ENCODE data around the gene ZNF536. TPM values are rescaled to one million over a fixed set of nuclear protein-coding genes. Genes with fewer than 3 reads are reported as not detected.

ZNF536 gene
- total and polyA plus RNA-seq, 10 of the 15 experiments (the other 5 are each of a cell fraction or from before 2014, with no cell fraction given), result not detected

- intact Hi-C loops (cut with micrococcal nuclease; ENCODE audit: unreplicated experiment), result no loop called here
Observed at GRCh38 chr19:30371161-30371836, 885 bp upstream of the ZNF536 start.

More at GRCh38 chr19:30371161-30371836, 885 bp upstream of the ZNF536 start:
- Histone ChIP-seq H3K27ac (ENCODE audit: control insufficient read depth, insufficient read depth) (no peak overlapping the region), H3K4me1 (ENCODE audit: control insufficient read depth, insufficient read depth, low read length) (no peaks in the 10 kb centered on the region), H2AFZ (ENCODE audit: control insufficient read depth, low read depth, low read length) (no peak overlapping the region), H3K4me3 (no peak overlapping the region), H3K9ac (ENCODE audit: control insufficient read depth, insufficient read depth, low read length) (no peak overlapping the region), H3K9me3 (replicated peaks; ENCODE audit: control insufficient read depth, insufficient read depth, low read length) (no peaks in the 10 kb centered on the region), H3K4me2 (ENCODE audit: control insufficient read depth, insufficient read depth) (no peak overlapping the region), H3K27me3 (replicated peaks in 1 of 2; ENCODE audit: control insufficient read depth in 2 of 2, insufficient read depth in 2 of 2, low read length in 1 of 2) (no peaks in the 10 kb centered on the region), H3K79me2 (ENCODE audit: control insufficient read depth, insufficient read depth, low read length) (no peaks in the 10 kb centered on the region), H3K36me3 (ENCODE audit: control insufficient read depth in 2 of 2, insufficient read depth in 2 of 2, low read length in 1 of 2) (no peaks in the 10 kb centered on the region), H4K20me1 (ENCODE audit: control insufficient read depth, insufficient read depth) (no peaks in the 10 kb centered on the region)
- TF ChIP-seq NFIC (IDR thresholded peaks at IDR 0.05; ENCODE audit: low read depth, low read length) (no peak), HDGF (IDR thresholded peaks at IDR 0.05) (no peak), EED (IDR thresholded peaks at IDR 0.05; ENCODE audit: low read depth) (no peak), SIN3A (IDR thresholded peaks at IDR 0.05; ENCODE audit: low read depth, low read length) (no peak), JUND (IDR thresholded peaks at IDR 0.05; ENCODE audit: low read depth, low read length) (no peak), PRDM15 (CRISPR knock-in tag; IDR thresholded peaks at IDR 0.05) (no peak), YY1 (IDR thresholded peaks at IDR 0.05; ENCODE audit: low read depth, low read length) (no peak), FOS (IDR thresholded peaks at IDR 0.05; ENCODE audit: borderline replicate concordance, extremely low read depth, insufficient read length) (no peak), SMAD1 (IDR thresholded peaks at IDR 0.05; ENCODE audit: low read depth, partially characterized antibody) (no peak), ATF7 (IDR thresholded peaks at IDR 0.05; ENCODE audit: low read depth) (no peak), BHLHE40 (IDR thresholded peaks at IDR 0.05; ENCODE audit: borderline replicate concordance in 1 of 2, low read depth in 2 of 2, low read length in 1 of 2) (no peak), MTA3 (IDR thresholded peaks at IDR 0.05; ENCODE audit: borderline replicate concordance, low read length) (no peak), HSF1 (IDR thresholded peaks at IDR 0.05; ENCODE audit: low read depth, low read length) (no peak), SKIL (IDR thresholded peaks at IDR 0.05; ENCODE audit: low read depth, poor library complexity, severe bottlenecking) (no peak), ELK1 (IDR thresholded peaks at IDR 0.05; ENCODE audit: low read depth, low read length) (no peak), POU2F2 (IDR thresholded peaks at IDR 0.05; ENCODE audit: borderline replicate concordance, low read depth, low read length) (no peak)
- DNase-seq (ENCODE audit: low read depth, low spot score), result no peak
- RAD21 ChIA-PET (ENCODE audit: unreplicated experiment), result no interaction called here
- ATAC-seq, result no peak
- WGBS (ENCODE audit: insufficient coverage, insufficient replicate concordance, low lambda C conversion rate, missing lambda C conversion rate), result 24% methylated on average over 6 of the region's 6 CpGs
- FAIRE-seq, result no peak
- POLR2A ChIA-PET, result no interaction called here
- no TSS peak for BruUV-seq (replicated peaks)
- in situ Hi-C loops (cut with MboI), result no loop called here
- SMC1A ChIA-PET (ENCODE audit: uncharacterized antibody, unreplicated experiment), result no interaction called here
- CTCF ChIA-PET, result no interaction called here
